ENCODE results near the gene XIRP1. TPM values are rescaled to one million over a fixed set of nuclear protein-coding genes. Genes with fewer than 3 reads are reported as not detected.
A peak's percentile ranks its signal among the peaks of the same experiment; 100 is the strongest.

XIRP1 gene
- total RNA-seq, 3 donors from 2014 or later, result 13.1 to 20.6 (median 18.2) TPM

DNA sequence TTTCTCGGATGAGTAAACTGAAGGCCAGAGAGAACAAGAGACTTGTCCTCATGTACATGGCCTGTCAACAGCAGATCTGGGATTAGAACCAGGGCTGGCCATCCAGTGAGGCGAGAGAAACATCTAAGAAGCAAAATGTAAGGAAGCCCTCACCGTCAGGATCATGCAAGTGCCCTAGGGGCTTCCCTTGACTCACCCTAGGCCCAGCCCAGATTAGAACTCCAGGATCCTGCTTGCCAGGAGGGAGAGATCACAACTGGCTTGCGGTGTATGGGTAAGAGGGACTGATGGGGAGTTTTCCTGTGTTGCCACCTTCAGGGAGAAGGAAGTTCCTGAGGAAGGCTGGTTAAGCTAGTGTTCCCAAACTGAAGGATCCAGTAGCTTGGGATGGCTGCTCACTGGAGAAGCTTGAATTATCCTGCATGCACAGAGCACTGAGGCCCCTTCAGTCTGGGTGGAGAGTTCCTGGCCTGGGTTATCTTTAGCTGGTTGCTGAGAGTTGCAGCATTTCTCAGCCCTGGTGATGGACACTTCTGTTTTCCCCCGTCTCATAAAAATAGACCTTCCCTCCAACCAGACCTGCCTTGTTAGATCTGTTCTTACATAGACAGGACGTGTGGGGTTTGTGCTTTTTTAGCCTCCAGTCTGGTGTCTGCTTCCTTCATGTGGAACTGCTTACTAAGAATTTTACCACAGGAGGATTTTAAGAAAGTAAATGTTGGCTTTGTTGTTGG lies 28.2 kb upstream of the XIRP1 start:
- no peaks in the 10 kb centered on the region for H3K9me3 Mint-ChIP-seq
- no peak for ATAC-seq
- H3K27me3 Mint-ChIP-seq (ENCODE audit: low read depth), result peaks cover 10% of the 10 kb centered on the region
- no peak overlapping the region for H3K4me3 Mint-ChIP-seq
- no peaks in the 10 kb centered on the region for H3K36me3 Mint-ChIP-seq (ENCODE audit: insufficient read depth)
- H3K4me1 Mint-ChIP-seq (ENCODE audit: low read depth), result peaks cover 14% of the 10 kb centered on the region
- DNase-seq, result no peak

DNA sequence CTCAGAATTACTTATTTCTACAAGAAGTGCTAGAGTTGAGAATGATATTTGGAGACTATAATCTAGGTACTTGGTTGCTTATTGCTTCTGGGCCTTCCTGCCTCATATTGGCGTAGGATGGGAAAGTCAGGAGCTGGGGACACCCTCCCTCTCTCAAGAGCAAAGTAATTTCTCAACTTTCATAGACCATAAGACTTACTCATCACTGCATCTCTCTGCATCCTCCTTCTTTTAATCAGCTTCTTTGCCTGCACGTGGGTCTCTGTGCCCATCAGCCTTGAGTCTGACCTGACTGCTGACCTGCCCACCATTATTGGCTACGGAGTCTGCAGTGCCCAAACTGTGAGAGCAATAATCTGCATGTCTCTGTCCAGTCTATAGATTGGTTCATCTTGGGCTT lies 27.3 kb upstream of the XIRP1 start:
- Mint-ChIP-seq H3K36me3 (ENCODE audit: insufficient read depth) (no peaks in the 10 kb centered on the region), H3K4me1 (ENCODE audit: low read depth) (peaks cover 12% of the 10 kb centered on the region), H3K4me3 (no peak overlapping the region), H3K27me3 (ENCODE audit: low read depth) (peaks cover 10% of the 10 kb centered on the region), H3K9me3 (no peaks in the 10 kb centered on the region)
- DNase-seq (no peak), ATAC-seq (no peak)

DNA sequence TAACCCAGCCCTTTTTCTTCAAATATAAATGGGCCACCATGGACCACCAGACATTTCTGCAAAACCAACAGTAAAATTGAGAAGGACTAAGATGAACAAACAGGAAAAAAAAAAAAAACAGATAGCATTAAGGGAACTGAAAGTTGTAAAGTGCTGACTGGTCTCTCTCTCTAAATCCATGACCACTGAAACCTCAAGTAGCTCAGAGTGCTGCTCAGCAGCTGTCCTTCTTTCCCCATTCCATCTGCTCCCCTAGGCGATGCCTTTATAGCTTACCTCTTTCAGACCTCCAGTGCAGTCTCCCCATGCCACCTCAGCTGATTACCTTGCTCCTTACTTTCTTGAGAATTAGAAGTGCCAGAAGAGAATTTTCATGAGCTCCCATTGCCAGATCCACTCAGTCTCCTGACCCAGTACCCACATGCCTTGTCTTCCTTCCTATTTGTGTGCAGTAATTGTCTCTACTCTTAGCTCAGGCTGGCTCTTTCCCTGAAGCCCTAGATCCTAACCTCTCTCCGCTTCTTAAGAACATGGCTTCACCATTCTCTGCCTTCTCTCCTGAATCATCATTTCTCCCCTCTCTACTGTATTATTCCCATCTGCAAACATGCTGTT lies 23.9 kb upstream of the XIRP1 start:
- peaks cover 11% of the 10 kb centered on the region for H3K4me1 Mint-ChIP-seq (ENCODE audit: low read depth)
- no peaks in the 10 kb centered on the region for H3K36me3 Mint-ChIP-seq (ENCODE audit: insufficient read depth)
- no peak for DNase-seq
- no peaks in the 10 kb centered on the region for H3K9me3 Mint-ChIP-seq
- H3K4me3 Mint-ChIP-seq, result no peak overlapping the region
- no peak for ATAC-seq
- H3K27me3 Mint-ChIP-seq (ENCODE audit: low read depth), result peaks cover 6% of the 10 kb centered on the region

DNA sequence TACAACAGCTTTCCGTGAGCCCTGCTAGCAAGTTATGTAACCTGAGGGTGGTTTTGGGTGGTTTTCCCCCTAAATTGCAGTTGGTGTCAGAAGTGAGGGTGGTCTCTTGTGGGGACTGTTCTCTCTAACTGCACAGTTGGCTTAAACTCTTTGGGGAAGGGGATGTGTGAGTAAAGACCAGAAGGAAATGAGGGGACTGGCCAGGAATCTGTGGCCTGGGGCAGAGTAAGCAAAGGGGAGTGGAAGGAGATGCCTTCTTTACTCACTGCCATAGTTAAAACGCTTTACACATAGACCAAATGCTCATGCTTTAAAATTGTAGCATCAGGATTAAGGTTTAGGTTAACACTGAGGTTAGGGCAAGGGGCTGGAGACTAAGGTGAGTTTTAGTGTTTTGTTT lies 21.2 kb upstream of the XIRP1 start:
- DNase-seq, result no peak
- Mint-ChIP-seq H3K36me3 (ENCODE audit: insufficient read depth) (no peaks in the 10 kb centered on the region), H3K9me3 (no peaks in the 10 kb centered on the region)

DNA sequence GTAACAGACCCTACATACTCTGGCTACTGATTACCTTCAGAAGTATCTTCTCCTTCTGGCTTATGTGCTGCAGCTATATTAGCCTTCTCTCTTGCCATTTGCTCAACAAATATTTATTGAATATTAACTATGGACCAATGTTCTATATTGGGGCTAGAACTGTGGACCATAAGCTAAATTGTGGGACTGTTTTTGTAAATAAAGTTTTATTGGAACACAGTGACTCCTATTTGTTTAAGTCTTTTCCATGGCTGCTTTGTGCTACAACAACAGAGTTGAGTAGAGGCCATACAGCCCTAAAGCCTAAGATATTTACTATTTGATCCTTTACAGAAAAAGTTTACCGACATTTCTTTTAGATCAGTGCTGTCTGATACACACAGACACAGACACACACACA lies 20.3 kb upstream of the XIRP1 start:
- no peak for DNase-seq
- Mint-ChIP-seq H3K4me1 (ENCODE audit: low read depth) (peaks cover 17% of the 10 kb centered on the region), H3K27me3 (ENCODE audit: low read depth) (peaks cover 3% of the 10 kb centered on the region), H3K36me3 (ENCODE audit: insufficient read depth) (no peaks in the 10 kb centered on the region), H3K4me3 (no peak overlapping the region), H3K9me3 (no peaks in the 10 kb centered on the region)
- no peak for ATAC-seq

More for the DNA sequence above, 21.2 kb upstream of the XIRP1 start:
- no peak for ATAC-seq
- peaks cover 14% of the 10 kb centered on the region for H3K4me1 Mint-ChIP-seq (ENCODE audit: low read depth)
- no peak overlapping the region for H3K4me3 Mint-ChIP-seq
- peaks cover 3% of the 10 kb centered on the region for H3K27me3 Mint-ChIP-seq (ENCODE audit: low read depth)

DNA sequence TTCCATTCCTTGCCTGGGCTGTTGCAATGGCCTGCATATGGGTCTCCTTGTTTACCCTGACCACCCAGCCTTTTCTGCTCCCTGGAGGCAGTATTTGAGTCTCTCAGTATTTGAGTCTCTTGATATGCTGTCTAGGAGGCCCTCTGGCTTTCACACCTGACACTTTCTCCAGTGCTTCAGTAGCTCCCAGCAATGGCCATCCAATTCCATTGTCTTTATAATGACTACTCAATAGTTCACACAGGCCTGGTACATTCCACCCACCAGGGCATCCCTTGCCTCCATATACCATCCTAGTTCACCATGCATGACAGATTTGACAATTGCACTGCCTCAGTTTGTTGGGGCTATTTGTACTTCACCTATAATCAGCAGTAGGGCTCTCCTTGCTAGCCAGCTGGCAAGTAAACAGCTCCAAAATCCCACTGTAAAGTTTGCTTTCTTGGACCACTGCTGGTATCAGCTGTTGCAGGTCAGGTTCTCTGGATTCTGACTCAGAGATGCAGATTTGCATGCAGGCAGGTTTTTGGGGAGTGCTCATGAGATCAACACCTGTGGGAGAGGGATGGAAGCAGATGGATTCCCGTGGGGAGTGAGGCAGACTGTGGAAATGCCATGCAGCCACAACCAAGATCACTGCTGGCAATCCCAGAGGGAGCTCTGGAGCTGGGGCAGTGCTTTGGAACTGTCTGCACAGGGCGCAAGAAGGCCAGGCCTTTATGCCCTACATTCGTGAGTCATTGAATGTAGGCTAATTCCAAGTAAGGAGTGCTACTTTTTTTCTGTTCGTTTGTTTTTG lies 19.1 kb upstream of the XIRP1 start:
- no peak for DNase-seq
- H3K36me3 Mint-ChIP-seq (ENCODE audit: insufficient read depth), result no peaks in the 10 kb centered on the region

DNA sequence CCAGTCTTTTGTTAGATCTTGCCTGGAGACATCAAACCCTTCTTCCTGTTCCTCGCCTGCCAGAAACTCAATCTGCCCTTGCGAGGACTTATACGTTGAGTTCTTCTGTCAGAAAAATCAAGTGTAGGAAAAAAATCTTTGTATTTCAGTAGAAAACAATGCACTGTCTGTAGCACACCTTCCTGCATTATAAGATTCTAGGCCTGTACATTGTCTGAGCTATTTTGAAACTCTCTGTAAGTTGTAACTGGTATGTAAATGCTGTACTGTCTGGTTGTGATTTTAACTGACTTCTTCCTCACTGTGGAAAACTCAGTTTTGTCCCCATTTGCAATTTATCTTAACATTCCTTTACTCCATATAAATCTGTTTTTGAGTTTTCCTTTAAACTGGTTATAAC lies 17.7 kb upstream of the XIRP1 start:
- ATAC-seq (no peak), DNase-seq (no peak)
- Mint-ChIP-seq H3K36me3 (ENCODE audit: insufficient read depth) (no peaks in the 10 kb centered on the region), H3K9me3 (no peaks in the 10 kb centered on the region), H3K4me1 (ENCODE audit: low read depth) (peaks cover 11% of the 10 kb centered on the region), H3K4me3 (no peak overlapping the region), H3K27me3 (ENCODE audit: low read depth) (peaks cover under 1% of the 10 kb centered on the region)

More for the DNA sequence above, 19.1 kb upstream of the XIRP1 start:
- peaks cover 2% of the 10 kb centered on the region for H3K27me3 Mint-ChIP-seq (ENCODE audit: low read depth)
- H3K4me3 Mint-ChIP-seq, result no peak overlapping the region
- no peak for ATAC-seq
- H3K9me3 Mint-ChIP-seq, result no peaks in the 10 kb centered on the region
- H3K4me1 Mint-ChIP-seq (ENCODE audit: low read depth), result peaks cover 15% of the 10 kb centered on the region

DNA sequence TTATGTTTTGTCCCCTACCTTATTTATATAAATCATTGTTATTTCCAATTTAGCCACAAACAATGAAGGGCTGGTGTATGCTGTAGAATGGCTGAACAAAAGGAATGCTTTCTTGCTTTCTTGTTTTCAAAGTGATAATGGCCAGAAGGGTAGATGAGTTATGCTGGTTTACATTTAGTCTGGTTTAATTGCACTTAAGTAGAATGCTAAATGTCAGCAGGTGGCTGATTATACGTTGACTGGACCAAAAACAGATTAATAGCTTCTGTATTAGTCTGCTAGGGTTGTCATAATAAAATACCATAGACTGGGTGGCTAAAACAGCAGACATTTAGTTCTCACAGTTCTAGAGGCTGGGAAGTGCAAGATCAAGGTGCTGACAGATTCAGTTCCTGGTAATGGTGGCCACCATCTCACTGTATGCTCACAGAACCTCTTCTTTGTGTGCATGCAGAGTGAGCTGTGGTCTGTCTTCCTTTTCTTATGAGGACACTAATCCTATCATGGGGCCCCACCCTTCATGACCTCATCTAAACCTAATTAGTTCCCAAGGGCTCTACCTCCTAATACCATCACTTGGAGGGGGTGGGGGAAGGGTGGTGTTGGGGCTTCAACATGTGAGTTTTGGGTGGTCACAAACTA lies 17.1 kb upstream of the XIRP1 start:
- DNase-seq (no peak), ATAC-seq (no peak)
- peaks cover 3% of the 10 kb centered on the region for H3K27me3 Mint-ChIP-seq (ENCODE audit: low read depth)
- H3K4me3 Mint-ChIP-seq, result no peak overlapping the region
- no peaks in the 10 kb centered on the region for H3K36me3 Mint-ChIP-seq (ENCODE audit: insufficient read depth)
- no peaks in the 10 kb centered on the region for H3K9me3 Mint-ChIP-seq
- H3K4me1 Mint-ChIP-seq (ENCODE audit: low read depth), result peaks cover 11% of the 10 kb centered on the region

DNA sequence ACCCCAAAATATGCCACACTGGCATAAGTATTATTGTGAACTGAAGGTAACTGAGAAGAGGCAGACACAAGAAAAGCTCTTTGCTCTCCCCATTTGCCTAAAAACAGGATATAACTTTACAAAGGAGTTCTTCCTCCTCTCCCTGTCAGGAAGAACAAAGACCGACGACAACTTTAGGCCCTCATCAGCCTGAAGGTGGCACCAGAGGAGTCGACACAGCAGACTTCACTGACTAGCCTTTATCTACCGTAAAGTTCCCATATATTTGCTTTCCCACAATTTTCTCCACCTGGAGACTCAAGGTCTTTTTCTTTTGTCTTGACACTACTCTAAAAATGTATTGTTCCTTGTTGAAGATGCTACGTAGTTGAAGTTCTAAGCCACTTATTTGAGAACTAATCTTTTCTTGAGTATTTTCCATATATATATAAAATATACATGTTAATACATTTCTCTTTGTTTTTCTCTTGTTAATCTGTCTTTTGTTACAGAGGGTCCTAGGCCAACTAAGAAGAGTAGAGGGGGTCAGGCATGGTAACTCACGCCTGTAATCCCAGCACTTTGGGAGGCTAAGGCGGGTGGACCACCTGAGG lies 16.2 kb upstream of the XIRP1 start:
- Mint-ChIP-seq H3K4me1 (ENCODE audit: low read depth) (peaks cover 11% of the 10 kb centered on the region), H3K36me3 (ENCODE audit: insufficient read depth) (no peaks in the 10 kb centered on the region), H3K4me3 (no peak overlapping the region), H3K9me3 (no peaks in the 10 kb centered on the region), H3K27me3 (ENCODE audit: low read depth) (peaks cover 7% of the 10 kb centered on the region)
- ATAC-seq (peak; percentile 48 to 65), DNase-seq (no peak)

DNA sequence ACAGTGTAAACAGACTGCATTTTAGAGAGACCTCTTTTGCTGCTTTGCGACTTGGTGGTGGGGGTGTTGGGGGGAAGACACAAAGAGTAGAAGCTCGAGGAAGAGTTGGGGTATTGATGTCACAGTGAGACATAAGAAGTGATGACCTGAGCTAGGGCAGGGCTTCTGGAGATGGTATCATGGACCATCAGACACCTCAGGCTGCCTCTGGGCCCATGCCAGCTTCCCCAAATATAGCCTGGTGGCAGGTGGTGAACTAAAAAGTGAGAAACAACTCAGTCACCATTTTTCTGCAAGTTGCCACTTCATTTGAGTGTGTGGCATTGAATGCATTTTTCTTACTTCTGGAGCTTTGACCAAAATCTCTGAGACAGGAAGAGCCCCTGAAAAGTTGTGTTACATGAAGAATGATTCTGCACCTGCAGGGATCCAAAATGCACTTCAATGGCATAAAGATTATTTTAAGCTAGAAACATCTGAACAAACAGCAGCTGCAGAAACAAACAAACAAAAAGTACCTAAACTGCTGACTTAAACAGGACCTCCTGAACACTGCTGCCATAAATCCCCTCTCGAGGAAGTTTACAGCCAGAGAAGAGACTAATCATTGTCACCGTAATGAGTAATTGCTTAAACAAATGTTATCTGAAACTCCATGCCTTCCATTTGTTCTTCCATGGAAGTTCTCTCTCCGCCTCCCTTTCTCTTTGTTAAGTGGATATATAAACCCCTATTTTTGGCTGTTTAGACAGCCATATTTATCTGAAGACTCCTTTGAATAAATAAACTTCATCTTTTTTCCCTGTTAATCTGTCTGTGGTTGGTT lies 15.2 kb upstream of the XIRP1 start:
- no peaks in the 10 kb centered on the region for H3K9me3 Mint-ChIP-seq
- H3K4me3 Mint-ChIP-seq, result no peak overlapping the region
- peaks cover 11% of the 10 kb centered on the region for H3K4me1 Mint-ChIP-seq (ENCODE audit: low read depth)
- H3K36me3 Mint-ChIP-seq (ENCODE audit: insufficient read depth), result no peaks in the 10 kb centered on the region
- DNase-seq, result no peak
- no peak for ATAC-seq
- peaks cover 13% of the 10 kb centered on the region for H3K27me3 Mint-ChIP-seq (ENCODE audit: low read depth)

DNA sequence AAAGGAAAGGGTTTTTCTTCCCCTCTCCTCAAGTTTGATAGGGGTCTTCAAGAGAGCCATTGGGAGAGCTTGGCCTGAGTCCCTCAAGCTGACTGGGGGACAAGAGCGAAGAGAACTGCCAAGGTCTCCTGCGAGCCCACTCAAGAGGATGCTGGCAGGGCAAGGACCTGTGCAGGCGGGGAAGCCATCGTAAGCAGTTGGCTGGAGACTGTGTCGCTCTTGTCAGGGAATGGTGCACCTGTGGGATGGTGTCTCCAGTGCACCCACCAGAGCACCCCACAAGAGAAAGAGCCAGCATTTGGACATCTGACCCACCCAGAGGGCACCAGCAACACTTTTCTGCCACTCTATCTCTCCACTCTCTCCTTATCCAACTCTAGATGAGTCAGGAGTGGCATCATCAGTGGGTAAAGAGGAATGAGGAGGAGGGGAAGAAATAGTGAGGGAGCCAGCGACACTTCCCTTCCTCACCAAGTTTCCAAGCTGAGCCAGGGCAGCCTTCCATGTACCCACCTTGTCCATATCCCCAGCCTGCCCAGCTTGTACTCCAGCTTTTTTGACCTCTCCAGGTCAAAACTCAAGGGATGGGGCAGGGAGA lies 13.6 kb upstream of the XIRP1 start:
- ATAC-seq (no peak), DNase-seq (no peak)
- peaks cover 11% of the 10 kb centered on the region for H3K4me1 Mint-ChIP-seq (ENCODE audit: low read depth)
- no peaks in the 10 kb centered on the region for H3K36me3 Mint-ChIP-seq (ENCODE audit: insufficient read depth)
- peaks cover 16% of the 10 kb centered on the region for H3K27me3 Mint-ChIP-seq (ENCODE audit: low read depth)
- no peak overlapping the region for H3K4me3 Mint-ChIP-seq
- no peaks in the 10 kb centered on the region for H3K9me3 Mint-ChIP-seq

DNA sequence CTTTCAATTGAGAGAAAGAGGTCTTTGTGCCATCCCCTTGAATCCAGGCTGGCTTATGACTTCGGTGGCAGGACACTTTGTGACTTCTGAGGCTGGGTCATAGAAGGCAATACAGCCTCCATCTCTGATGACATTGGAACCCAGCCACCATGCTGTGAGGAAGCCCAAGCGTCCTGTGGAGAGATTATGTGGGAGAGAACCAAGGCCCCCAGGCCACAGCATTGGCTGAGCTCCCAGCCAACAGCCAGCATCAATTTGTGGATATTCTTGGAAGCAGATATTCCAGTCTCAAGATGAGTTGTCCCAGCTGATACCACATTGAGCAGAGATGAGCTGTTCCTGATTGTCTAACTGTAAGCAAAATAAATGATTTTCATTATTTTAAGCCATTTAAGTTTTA lies 12.7 kb upstream of the XIRP1 start:
- peaks cover 16% of the 10 kb centered on the region for H3K27me3 Mint-ChIP-seq (ENCODE audit: low read depth)
- DNase-seq, result no peak
- H3K4me3 Mint-ChIP-seq, result no peak overlapping the region
- H3K4me1 Mint-ChIP-seq (ENCODE audit: low read depth), result peaks cover 9% of the 10 kb centered on the region
- H3K36me3 Mint-ChIP-seq (ENCODE audit: insufficient read depth), result no peaks in the 10 kb centered on the region
- ATAC-seq, result no peak
- H3K9me3 Mint-ChIP-seq, result no peaks in the 10 kb centered on the region

DNA sequence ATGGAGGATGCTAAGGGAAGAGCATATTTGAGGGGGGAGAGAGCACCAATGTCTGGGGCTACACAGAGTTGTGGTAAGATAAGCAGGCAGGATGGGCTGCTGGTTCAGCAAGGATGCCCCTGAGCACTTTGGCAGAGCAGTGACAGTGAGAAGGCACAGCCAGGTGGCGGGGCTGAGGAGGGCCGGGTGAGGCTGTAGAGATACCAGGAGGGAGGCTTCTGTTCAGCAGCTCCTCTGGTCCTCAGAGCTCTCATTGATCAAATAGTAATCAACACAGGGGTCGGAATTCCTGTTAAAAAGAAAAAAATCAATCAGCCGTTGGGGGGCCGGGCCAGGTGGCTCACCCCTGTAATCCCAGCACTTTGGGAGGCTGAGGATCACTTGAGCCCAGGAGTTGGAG lies 11.5 kb upstream of the XIRP1 start:
- no peak for ATAC-seq
- H3K36me3 Mint-ChIP-seq (ENCODE audit: insufficient read depth), result no peaks in the 10 kb centered on the region

More for the DNA sequence above, 11.5 kb upstream of the XIRP1 start:
- Mint-ChIP-seq H3K4me1 (ENCODE audit: low read depth) (peaks cover 3% of the 10 kb centered on the region), H3K27me3 (ENCODE audit: low read depth) (peaks cover 16% of the 10 kb centered on the region), H3K4me3 (no peak overlapping the region), H3K9me3 (no peaks in the 10 kb centered on the region)
- no peak for DNase-seq

Measured in activated T-cell treated with anti-CD3 and anti-CD28 coated beads, Interleukin-2, amount 50 U/mL, for 4 hours (primary cell).